ENCODE results near the gene INKA2.

The INKA2 gene

DNA sequence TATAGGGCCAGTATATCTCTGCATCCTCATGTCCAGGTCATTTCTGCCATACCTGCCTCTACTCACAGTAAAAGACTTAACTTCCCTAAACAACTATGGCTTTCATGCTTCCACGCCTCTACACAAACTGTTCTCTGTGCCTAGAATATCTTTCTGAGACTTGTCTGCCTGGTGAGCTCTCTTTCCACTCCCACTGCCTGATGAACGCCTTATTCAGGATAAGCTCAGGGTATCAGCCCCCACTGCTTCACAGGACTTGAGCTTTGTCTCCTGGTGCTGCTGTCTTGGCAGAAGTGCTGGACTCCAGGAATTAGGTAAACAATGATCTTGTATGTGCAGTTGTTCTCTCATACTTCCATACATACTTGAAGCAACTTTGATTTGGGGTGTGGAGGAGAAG lies 11.7 kb upstream of the INKA2 start:
- TF ChIP-seq ZFX (IDR thresholded peaks at IDR 0.05; ENCODE audit: borderline replicate concordance) = no peak
- TF ChIP-seq, protein P1, sequence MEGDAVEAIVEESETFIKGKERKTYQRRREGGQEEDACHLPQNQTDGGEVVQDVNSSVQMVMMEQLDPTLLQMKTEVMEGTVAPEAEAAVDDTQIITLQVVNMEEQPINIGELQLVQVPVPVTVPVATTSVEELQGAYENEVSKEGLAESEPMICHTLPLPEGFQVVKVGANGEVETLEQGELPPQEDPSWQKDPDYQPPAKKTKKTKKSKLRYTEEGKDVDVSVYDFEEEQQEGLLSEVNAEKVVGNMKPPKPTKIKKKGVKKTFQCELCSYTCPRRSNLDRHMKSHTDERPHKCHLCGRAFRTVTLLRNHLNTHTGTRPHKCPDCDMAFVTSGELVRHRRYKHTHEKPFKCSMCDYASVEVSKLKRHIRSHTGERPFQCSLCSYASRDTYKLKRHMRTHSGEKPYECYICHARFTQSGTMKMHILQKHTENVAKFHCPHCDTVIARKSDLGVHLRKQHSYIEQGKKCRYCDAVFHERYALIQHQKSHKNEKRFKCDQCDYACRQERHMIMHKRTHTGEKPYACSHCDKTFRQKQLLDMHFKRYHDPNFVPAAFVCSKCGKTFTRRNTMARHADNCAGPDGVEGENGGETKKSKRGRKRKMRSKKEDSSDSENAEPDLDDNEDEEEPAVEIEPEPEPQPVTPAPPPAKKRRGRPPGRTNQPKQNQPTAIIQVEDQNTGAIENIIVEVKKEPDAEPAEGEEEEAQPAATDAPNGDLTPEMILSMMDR (IDR thresholded peaks at IDR 0.05) = no peak
- H3K27ac ChIP-seq = no peak overlapping the region

DNA sequence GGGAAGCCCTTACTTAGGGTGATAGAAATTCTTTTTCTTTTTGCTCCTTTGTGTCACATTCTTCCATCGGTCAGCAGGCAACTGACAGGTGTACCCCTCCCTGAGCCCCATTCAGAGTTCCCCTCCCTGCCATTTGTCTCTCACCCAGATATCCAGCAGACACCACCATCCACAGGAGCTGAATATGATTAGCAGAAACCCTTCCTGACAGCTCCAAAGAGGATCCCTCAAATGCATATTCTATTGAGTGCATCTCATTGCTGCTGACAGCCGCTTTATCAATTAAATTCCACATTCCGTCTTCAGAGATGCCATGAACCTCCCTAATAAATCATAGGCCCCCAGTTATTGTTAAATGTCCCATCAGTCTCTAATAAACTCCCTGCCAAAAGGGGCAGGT lies 10.4 kb upstream of the INKA2 start:
- TF ChIP-seq, protein P1 (IDR thresholded peaks at IDR 0.05) = no peak
- TF ChIP-seq ZFX (IDR thresholded peaks at IDR 0.05; ENCODE audit: borderline replicate concordance) = no peak
- H3K27ac ChIP-seq = no peak overlapping the region

DNA sequence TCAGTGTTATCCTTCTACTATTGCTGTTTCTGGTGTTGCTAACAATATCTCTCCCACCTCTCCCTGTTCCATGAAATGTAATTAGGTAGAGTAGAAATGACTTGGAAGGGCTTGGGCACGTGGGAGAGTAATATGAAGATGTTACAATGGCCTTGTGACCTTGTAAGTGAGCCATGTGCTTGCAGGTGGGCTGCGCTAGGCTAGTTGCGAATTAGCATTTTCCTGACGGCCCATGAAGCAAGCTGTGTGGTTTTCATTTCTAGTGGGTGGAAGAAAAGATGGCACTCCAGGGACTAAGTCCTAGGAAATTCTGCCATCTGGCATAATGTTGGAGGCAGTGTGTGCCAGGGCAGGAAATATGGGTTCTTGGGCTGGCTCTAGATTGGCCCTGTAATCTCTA lies 8.8 kb upstream of the INKA2 start:
- TF ChIP-seq ZFX (IDR thresholded peaks at IDR 0.05; ENCODE audit: borderline replicate concordance) = no peak
- TF ChIP-seq, protein P1 (IDR thresholded peaks at IDR 0.05) = no peak
- no peak overlapping the region for H3K27ac ChIP-seq

DNA sequence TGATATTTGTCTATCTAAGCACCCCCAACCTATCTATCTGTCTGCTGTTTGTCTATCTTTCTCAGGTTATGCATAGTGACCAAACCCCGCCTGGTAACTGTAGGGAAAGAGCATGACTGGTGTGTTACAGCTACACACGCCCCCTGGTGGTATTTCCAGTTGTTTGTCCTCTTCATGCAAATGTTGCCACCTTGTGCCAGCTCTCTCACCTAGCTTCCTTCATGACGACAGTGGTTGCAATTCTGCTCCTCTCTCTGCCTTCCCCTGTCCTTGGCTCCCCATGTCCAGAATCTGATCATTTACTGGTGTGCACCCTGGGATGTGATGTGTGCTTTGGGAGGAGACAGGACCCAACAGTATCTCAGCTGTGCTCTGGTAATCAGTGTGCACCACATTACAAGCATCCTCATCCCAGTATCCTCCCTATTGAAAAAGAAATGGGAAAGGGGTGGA lies 8.1 kb upstream of the INKA2 start:
- no peak overlapping the region for H3K27ac ChIP-seq
- TF ChIP-seq, protein P1 (IDR thresholded peaks at IDR 0.05) = peak; percentile 77
- TF ChIP-seq ZFX (IDR thresholded peaks at IDR 0.05; ENCODE audit: borderline replicate concordance) = no peak

DNA sequence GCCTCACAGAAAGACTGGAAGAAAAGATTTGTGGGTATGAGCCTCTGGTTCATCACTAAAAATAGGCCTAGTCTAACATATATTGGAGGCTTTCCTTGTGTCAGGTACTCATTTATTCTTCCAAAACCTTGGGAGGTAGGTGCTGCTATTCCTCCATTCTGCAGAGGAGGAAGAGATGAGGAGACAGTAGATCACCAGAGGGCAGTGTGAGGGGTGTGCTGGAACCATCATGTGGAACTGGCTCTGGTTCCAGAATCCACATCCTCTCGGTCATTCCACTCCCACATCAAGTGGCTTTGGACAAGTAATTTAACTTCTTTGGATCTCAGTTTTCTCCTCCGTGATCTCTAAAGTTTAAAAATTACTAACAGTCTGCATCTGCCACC lies 7.4 kb upstream of the INKA2 start:
- TF ChIP-seq ZFX (IDR thresholded peaks at IDR 0.05; ENCODE audit: borderline replicate concordance) = no peak
- TF ChIP-seq, protein P1 (IDR thresholded peaks at IDR 0.05) = no peak
- H3K27ac ChIP-seq = no peak overlapping the region

DNA sequence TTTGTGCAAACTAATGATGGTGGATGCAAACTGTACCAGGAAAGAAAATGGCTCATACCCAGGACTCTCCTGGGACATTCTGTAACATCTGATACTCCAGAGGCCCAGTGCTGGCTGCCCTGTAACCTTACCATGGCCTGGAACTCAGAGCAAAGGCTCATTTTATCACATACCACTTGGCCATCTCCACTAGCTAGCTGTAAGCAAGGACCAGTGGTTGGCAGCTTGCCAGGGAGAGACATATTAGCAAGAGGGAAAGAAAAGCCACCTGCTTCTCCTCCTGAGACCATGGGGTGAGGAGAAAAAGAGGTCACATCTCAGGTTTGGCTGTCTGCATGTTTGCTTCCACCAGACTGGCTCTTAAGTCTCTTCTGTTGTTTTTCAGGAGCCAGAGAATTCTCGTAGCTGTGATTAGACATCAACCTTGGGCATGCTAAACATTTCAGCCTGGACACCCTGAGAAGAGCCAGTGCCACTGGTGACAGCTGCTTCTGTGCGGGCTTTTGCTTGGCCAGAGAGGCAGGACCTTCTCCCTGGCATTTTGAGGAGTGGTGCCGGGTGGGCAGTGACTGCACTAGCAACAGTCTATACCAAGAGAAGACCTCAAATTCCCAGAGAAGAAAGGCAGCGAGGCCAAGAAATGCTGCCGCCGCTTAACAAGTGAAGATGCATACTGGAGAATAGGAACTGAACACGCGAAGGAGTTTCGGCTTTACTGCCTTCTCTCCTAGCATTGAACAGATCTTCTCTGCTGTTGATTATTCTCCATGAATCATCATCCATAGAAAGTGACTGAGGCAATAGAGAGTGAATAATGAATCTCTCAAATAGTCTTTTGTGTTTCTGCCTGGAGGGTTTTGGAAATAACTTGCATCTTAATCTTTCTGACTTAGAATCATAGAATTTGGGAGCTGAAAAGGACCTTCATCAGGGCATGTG lies 6.7 kb upstream of the INKA2 start:
- H3K27ac ChIP-seq = no peak overlapping the region
- TF ChIP-seq ZFX (IDR thresholded peaks at IDR 0.05; ENCODE audit: borderline replicate concordance) = no peak
- TF ChIP-seq, protein P1 (IDR thresholded peaks at IDR 0.05) = no peak

DNA sequence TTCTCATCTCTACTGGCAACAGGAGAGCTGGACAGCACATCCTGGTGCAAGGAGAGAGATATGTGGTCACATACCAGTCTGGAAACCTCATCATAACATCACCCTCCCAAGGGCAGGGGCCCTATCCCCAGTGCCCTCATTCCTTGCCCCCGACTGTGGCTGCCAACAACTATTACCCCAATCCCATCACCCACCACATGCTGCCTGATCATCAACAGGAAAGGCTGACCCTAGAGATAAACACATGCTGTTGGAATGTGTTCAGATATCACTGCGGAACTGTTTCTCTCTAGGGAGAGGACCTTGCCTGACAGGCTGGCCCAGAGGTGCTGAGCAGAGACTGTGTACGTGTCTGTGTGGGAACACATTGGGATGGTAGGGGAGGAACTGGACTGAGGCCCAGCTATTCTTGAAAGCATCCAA lies 4.5 kb upstream of the INKA2 start:
- H3K27ac ChIP-seq = no peak overlapping the region

More for the DNA sequence above, 4.5 kb upstream of the INKA2 start:
- TF ChIP-seq, protein P1 (IDR thresholded peaks at IDR 0.05) = no peak
- TF ChIP-seq ZFX (IDR thresholded peaks at IDR 0.05; ENCODE audit: borderline replicate concordance) = no peak
